GM12873 (cell line): ENCODE results near the gene ERP44.

ENCODE experiments used
- TF ChIP-seq, protein P1 (sequence below): IDR thresholded peaks from 2 replicates; pipeline ENCODE4 v1.5.1; 2012; ENCODE audit warnings: low read depth, mild to moderate bottlenecking, moderate library complexity, low read length, control low read depth; ENCODE audit not compliant: insufficient read depth; ENCODE audit errors: missing control alignments

The ERP44 gene

DNA sequence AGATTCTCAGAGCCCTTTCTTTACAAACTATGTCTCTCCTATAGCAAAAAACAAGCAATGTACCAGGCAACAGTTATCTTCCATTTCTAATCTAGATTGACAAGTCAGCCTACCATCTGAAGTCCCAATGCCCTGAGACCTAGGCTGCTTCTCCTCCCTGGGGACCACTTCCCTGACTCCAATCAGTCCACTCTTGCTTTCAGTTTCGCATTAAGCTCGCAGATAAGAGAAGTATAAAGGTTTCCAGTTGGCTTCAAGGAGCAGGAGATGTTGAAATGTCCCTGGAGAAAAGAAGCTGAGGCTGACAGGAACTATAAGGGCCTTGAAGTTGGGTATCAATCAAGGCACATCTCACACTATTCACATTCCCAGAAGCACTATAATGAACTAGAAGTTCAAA, 32.3 kb downstream of the ERP44 start:
- TF ChIP-seq, protein P1, sequence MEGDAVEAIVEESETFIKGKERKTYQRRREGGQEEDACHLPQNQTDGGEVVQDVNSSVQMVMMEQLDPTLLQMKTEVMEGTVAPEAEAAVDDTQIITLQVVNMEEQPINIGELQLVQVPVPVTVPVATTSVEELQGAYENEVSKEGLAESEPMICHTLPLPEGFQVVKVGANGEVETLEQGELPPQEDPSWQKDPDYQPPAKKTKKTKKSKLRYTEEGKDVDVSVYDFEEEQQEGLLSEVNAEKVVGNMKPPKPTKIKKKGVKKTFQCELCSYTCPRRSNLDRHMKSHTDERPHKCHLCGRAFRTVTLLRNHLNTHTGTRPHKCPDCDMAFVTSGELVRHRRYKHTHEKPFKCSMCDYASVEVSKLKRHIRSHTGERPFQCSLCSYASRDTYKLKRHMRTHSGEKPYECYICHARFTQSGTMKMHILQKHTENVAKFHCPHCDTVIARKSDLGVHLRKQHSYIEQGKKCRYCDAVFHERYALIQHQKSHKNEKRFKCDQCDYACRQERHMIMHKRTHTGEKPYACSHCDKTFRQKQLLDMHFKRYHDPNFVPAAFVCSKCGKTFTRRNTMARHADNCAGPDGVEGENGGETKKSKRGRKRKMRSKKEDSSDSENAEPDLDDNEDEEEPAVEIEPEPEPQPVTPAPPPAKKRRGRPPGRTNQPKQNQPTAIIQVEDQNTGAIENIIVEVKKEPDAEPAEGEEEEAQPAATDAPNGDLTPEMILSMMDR: no peak

DNA sequence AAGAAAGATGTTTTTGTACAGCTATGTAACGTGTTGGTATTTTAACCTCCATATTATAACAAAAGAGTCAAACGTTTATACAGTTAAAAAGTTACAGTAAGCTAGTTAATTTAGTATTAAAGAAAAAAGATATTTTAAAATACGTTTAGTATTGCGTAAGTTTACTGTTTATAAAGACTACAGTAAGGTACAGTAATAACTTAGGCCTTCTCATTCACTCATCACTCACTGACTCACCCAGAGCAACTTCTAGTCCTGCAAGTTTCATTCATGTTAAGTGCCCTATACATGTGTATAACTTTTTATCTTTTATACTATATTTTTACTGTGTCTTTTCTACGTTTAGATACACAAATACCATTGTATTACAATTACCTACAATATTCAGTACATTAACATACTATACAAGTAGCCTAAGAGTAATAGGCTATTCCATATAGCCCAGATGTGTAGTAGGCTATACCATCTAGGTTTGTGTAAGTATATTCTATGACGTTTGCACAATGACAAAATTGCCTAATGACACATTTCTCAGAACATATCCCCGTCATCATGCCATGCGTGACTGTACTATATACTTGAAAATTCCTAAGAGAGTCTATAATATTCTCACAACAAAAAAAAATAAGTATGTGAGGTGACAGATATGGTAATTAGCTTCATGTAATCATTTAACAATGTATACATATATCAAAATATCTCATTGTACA, 33.8 kb downstream of the ERP44 start:
- TF ChIP-seq, protein P1: no peak

- TF ChIP-seq, protein P1: no peak
These were observed 35.6 kb downstream of the ERP44 start for GRCh38 chr9:100063185-100063584.

DNA sequence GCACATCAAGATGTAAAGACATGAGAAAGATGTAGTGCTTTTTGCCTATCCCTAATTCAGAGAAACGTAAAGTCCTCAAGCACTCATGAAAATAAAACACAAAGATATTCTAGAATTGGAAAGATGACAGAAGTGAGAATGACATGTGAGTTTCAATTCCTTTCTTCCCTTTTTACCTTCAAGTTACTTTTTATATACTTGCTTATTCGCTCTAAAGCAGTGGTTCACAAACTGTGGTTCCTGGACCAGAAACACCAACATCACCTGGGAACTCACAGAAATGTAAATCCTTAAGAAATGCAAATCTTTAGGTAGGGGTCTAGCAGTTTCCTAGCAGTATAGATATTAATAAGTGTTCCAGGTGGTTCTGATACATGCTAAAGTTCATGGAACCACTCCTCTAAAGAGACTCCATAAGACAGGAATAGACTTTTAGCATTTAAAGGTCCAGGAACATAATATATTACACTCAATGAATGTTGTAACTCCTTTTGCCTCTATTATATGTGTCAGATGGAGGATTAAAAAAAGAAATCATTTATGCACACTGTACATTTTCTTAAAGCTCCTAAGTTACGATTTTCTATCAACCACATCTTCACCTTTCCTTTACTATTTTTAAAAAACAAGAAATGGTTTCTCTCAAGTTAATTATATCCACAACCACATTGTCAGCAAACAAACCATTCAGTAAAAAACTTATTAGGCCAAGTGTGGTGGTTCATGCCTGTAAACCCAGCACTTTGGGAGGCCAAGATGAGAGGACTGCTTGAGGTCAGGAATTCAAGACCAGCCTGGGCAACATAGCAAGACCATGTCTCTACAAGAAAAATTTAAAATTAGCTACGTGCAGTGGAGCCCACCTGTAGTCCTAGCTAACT, 39.9 kb downstream of the ERP44 start:
- TF ChIP-seq, protein P1: no peak

- TF ChIP-seq, protein P1: no peak
These were observed 41.2 kb downstream of the ERP44 start for GRCh38 chr9:100057624-100058023.

GRCh38 chr9:100056561-100056960, 42.2 kb downstream of the ERP44 start:
- TF ChIP-seq, protein P1: no peak

DNA sequence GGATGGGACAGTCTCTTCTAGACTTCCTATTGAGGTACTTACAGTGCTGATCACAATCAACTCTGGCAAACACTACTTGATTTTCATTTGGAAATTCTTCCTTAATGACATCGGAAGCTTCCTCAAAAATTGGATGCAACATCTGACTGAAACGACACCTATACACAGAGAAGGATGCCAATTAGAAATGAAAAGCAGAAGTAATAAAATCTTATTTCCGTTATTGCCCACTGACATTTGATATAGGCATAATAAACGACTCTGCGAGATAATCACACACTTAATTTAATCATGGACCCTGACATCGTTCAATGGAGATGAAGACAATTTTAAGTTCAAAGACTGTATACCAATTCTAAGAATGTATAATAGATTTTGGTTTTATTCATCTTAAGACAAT, 46.4 kb downstream of the ERP44 start:
- TF ChIP-seq, protein P1: no peak
